SKM-1 (cell line): ENCODE results near the gene IGSF9B.

Source experiments
- DNase-seq: peaks from one replicate; lab custom pipeline; 2025; ENCODE audit not compliant: unreplicated experiment; lab: John Stamatoyannopoulos, UW

The IGSF9B gene

GRCh38 chr11:133983660-133984316 lies 27.0 kb upstream of the IGSF9B start:
- DNase-seq = no peak

- no peak for DNase-seq
Measured at GRCh38 chr11:133982876-133983275, 26.1 kb upstream of the IGSF9B start.

- DNase-seq = no peak
Measured at GRCh38 chr11:133982151-133982550, 25.4 kb upstream of the IGSF9B start.

- DNase-seq = no peak
Measured at GRCh38 chr11:133981156-133981555, 24.4 kb upstream of the IGSF9B start.

GRCh38 chr11:133980665-133981064 lies 23.9 kb upstream of the IGSF9B start:
- DNase-seq = no peak

- no peak for DNase-seq
Measured at GRCh38 chr11:133978794-133979193, 22.0 kb upstream of the IGSF9B start.

- DNase-seq = no peak
Measured at GRCh38 chr11:133977067-133977677, 20.4 kb upstream of the IGSF9B start.

- DNase-seq = no peak
Measured at GRCh38 chr11:133975488-133975849, 18.7 kb upstream of the IGSF9B start.

GRCh38 chr11:133974836-133975487 lies 18.2 kb upstream of the IGSF9B start:
- no peak for DNase-seq

GRCh38 chr11:133971881-133972280 lies 15.1 kb upstream of the IGSF9B start:
- DNase-seq = no peak

- DNase-seq = no peak
Measured at GRCh38 chr11:133969112-133969511, 12.3 kb upstream of the IGSF9B start.

GRCh38 chr11:133968300-133968699 lies 11.5 kb upstream of the IGSF9B start:
- DNase-seq = no peak

- DNase-seq = no peak
Measured at GRCh38 chr11:133967599-133968238, 11.0 kb upstream of the IGSF9B start.

GRCh38 chr11:133966921-133967598 lies 10.3 kb upstream of the IGSF9B start:
- DNase-seq = no peak

- no peak for DNase-seq
Measured at GRCh38 chr11:133966172-133966651, 9.4 kb upstream of the IGSF9B start.

- no peak for DNase-seq
Measured at GRCh38 chr11:133965031-133965601, 8.3 kb upstream of the IGSF9B start.

GRCh38 chr11:133964356-133964755 lies 7.6 kb upstream of the IGSF9B start:
- no peak for DNase-seq

- no peak for DNase-seq
Measured at GRCh38 chr11:133961890-133962289, 5.1 kb upstream of the IGSF9B start.

- DNase-seq = no peak
Measured at GRCh38 chr11:133957900-133958299, 1.1 kb upstream of the IGSF9B start.

- DNase-seq = no peak
Measured at GRCh38 chr11:133955945-133956421, 785 bp downstream of the IGSF9B start.
